IMR-90 (cell line): ENCODE results near the gene RPS6KA4. TPM values are rescaled to one million over a fixed set of nuclear protein-coding genes. Genes with fewer than 3 reads are reported as not detected.

Source experiments
- ATAC-seq: fragments of 200-7000 bp; cut with Tn5 transposase; 2 replicates; pipeline ENCODE4 v1.9.1; 2020; ENCODE audit warnings: low read depth, mild to moderate bottlenecking, moderate library complexity
- BruUV-seq: library from RNA; stranded (reverse); fragments of 400-500 nt; replicated peaks from 2 replicates; lab custom pipeline; 2021; lab: Mats Ljungman, UMichigan
- CTCF ChIA-PET: fragments of 300-600 bp; formaldehyde crosslinking; extraction: SDS; loops from one replicate; lab custom pipeline; 2021; ENCODE audit warnings: antibody characterized with exemption; lab: Yijun Ruan, JAX
- POLR2A ChIA-PET: fragments of 300-600 bp; sonication (Branson Sonifier 250); formaldehyde crosslinking; loops from one replicate; lab custom pipeline; 2022; ENCODE audit warnings: antibody characterized with exemption; ENCODE audit not compliant: unreplicated experiment; lab: Charles Lee
- DNase-seq: peaks from one replicate; pipeline ENCODE4 v3.0.0; 2013
- H2AFZ ChIP-seq: replicated peaks from 2 replicates; pipeline ENCODE3; 2013; ENCODE audit warnings: low read length, mild to moderate bottlenecking; ENCODE audit not compliant: poor library complexity
- H2AK5ac ChIP-seq: 2 replicates; pipeline ENCODE4 v1.6.1; 2013; ENCODE audit warnings: low read depth, low read length, inconsistent platforms
- H2AK9ac ChIP-seq: replicated peaks from 2 replicates; pipeline ENCODE3; 2013; ENCODE audit warnings: mild to moderate bottlenecking, low read depth, low read length, moderate library complexity; ENCODE audit not compliant: poor library complexity
- H2BK120ac ChIP-seq: 2 replicates; pipeline ENCODE4 v1.6.1; 2013; ENCODE audit warnings: low read depth, low read length, inconsistent platforms
- H2BK15ac ChIP-seq: 3 replicates; pipeline ENCODE4 v1.6.1; 2013; ENCODE audit warnings: low read depth, low read length, inconsistent platforms
- H2BK20ac ChIP-seq: 2 replicates; pipeline ENCODE4 v1.6.1; 2013; ENCODE audit warnings: low read depth, mild to moderate bottlenecking, inconsistent platforms, low read length, moderate library complexity
- H2BK5ac ChIP-seq: 2 replicates; pipeline ENCODE4 v1.6.1; 2013; ENCODE audit warnings: mild to moderate bottlenecking, low read depth, low read length, inconsistent platforms; ENCODE audit not compliant: poor library complexity, severe bottlenecking
- H3K14ac ChIP-seq: replicated peaks from 2 replicates; pipeline ENCODE4 v1.6.1; 2013; ENCODE audit warnings: low read depth, low read length, inconsistent platforms
- H3K18ac ChIP-seq: 2 replicates; pipeline ENCODE4 v1.6.1; 2013; ENCODE audit warnings: low read depth, low read length, control low read depth
- H3K23ac ChIP-seq: 2 replicates; pipeline ENCODE4 v1.6.1; 2013; ENCODE audit warnings: low read depth, low read length, inconsistent platforms
- H3K27ac ChIP-seq: 2 replicates; pipeline ENCODE4 v1.5.1; 2013; ENCODE audit warnings: mild to moderate bottlenecking, control low read depth, low read length; ENCODE audit not compliant: insufficient read depth
- H3K27me3 ChIP-seq: 2 replicates; pipeline ENCODE4 v1.6.1; 2013; ENCODE audit warnings: low read length; ENCODE audit not compliant: control insufficient read depth, insufficient read depth
- H3K36me3 ChIP-seq: 2 replicates; pipeline ENCODE4 v1.6.1; 2013; ENCODE audit warnings: low read length, mixed read lengths; ENCODE audit not compliant: control insufficient read depth, insufficient read depth
- H3K4ac ChIP-seq: 2 replicates; pipeline ENCODE4 v1.6.1; 2013; ENCODE audit warnings: low read depth, low read length, inconsistent platforms
- H3K4me1 ChIP-seq: 2 replicates; pipeline ENCODE4 v1.6.1; 2013; ENCODE audit warnings: low read length, mixed read lengths; ENCODE audit not compliant: control insufficient read depth, insufficient read depth
- H3K4me2 ChIP-seq: 2 replicates; pipeline ENCODE4 v1.6.1; 2013; ENCODE audit warnings: low read depth, mild to moderate bottlenecking, control low read depth, low read length, moderate library complexity
- H3K4me3 ChIP-seq: 2 replicates; pipeline ENCODE4 v1.5.1; 2013; ENCODE audit warnings: low read depth, mild to moderate bottlenecking, control low read depth, low read length, moderate library complexity; ENCODE audit not compliant: insufficient read depth
- H3K56ac ChIP-seq: 2 replicates; pipeline ENCODE4 v1.6.1; 2013; ENCODE audit warnings: low read length, inconsistent platforms; ENCODE audit not compliant: insufficient read depth; ENCODE audit errors: extremely low read depth
- H3K79me1 ChIP-seq, 2 experiments: 2 replicates each; pipeline ENCODE4 v1.6.1; 2013; ENCODE audit warnings: low read length in 2 of 2, inconsistent platforms in 1 of 2, low read depth in 1 of 2
- H3K9ac ChIP-seq: 2 replicates; pipeline ENCODE4 v1.6.1; 2013; ENCODE audit warnings: low read depth, low read length, control low read depth
- H3K9me1 ChIP-seq: 2 replicates; pipeline ENCODE4 v1.6.1; 2013; ENCODE audit warnings: low read length, inconsistent platforms; ENCODE audit not compliant: insufficient read depth
- H3K9me3 ChIP-seq: 2 replicates; pipeline ENCODE4 v1.6.1; 2013; ENCODE audit warnings: low read length; ENCODE audit not compliant: control insufficient read depth, insufficient read depth
- H4K20me1 ChIP-seq: 2 replicates; pipeline ENCODE4 v1.6.1; 2013; ENCODE audit warnings: low read length, inconsistent platforms; ENCODE audit not compliant: insufficient read depth
- H4K5ac ChIP-seq: 2 replicates; pipeline ENCODE4 v1.6.1; 2013; ENCODE audit warnings: mild to moderate bottlenecking, low read depth, low read length, control low read depth
- H4K8ac ChIP-seq, 2 experiments: 2 replicates each; pipeline ENCODE4 v1.6.1; 2013; ENCODE audit warnings: low read depth in 2 of 2, low read length in 2 of 2, control low read depth in 1 of 2, inconsistent platforms in 1 of 2
- H4K91ac ChIP-seq: 2 replicates; pipeline ENCODE4 v1.6.1; 2013; ENCODE audit warnings: low read depth, low read length, inconsistent platforms; ENCODE audit not compliant: insufficient read depth
- BHLHE40 ChIP-seq: fragments of 150-350 bp; IDR thresholded peaks from 2 replicates; pipeline ENCODE4 v1.6.1; 2016; ENCODE audit warnings: mild to moderate bottlenecking, low read depth, low read length
- CEBPB ChIP-seq: IDR thresholded peaks from 2 replicates; pipeline ENCODE4 v1.6.1; 2012; ENCODE audit warnings: low read depth, low read length, improper control_type of control experiment
- CHD1 ChIP-seq: IDR thresholded peaks from 2 replicates; pipeline ENCODE4 v1.6.1; 2012; ENCODE audit warnings: low read depth, low read length, improper control_type of control experiment
- ELK1 ChIP-seq: fragments of 150-350 bp; IDR thresholded peaks from 2 replicates; pipeline ENCODE4 v1.6.1; 2016; ENCODE audit warnings: low read depth, mild to moderate bottlenecking, low read length, moderate library complexity, borderline replicate concordance
- FOS ChIP-seq: fragments of 150-350 bp; IDR thresholded peaks from 2 replicates; pipeline ENCODE4 v1.6.1; 2016; ENCODE audit warnings: low read depth, low read length
- MAFK ChIP-seq: IDR thresholded peaks from 2 replicates; pipeline ENCODE4 v1.6.1; 2012; ENCODE audit warnings: low read depth, low read length, improper control_type of control experiment
- MAZ ChIP-seq: IDR thresholded peaks from 2 replicates; pipeline ENCODE4 v1.6.1; 2012; ENCODE audit warnings: low read depth, mild to moderate bottlenecking, low read length, improper control_type of control experiment, moderate library complexity, borderline replicate concordance
- MXI1 ChIP-seq: IDR thresholded peaks from 2 replicates; pipeline ENCODE4 v1.6.1; 2012; ENCODE audit warnings: low read depth, mild to moderate bottlenecking, low read length, moderate library complexity, borderline replicate concordance
- NFE2L2 ChIP-seq: fragments of 150-350 bp; IDR thresholded peaks from 2 replicates; pipeline ENCODE4 v1.6.1; 2016; ENCODE audit warnings: low read depth, mild to moderate bottlenecking, low read length
- POLR2A ChIP-seq: IDR thresholded peaks from 2 replicates; pipeline ENCODE4 v1.6.1; 2012; ENCODE audit warnings: mild to moderate bottlenecking, low read depth, low read length
- RAD21 ChIP-seq: IDR thresholded peaks from 2 replicates; pipeline ENCODE4 v1.6.1; 2012; ENCODE audit warnings: low read length, improper control_type of control experiment
- RCOR1 ChIP-seq: IDR thresholded peaks from 2 replicates; pipeline ENCODE4 v1.6.1; 2012; ENCODE audit warnings: mild to moderate bottlenecking, low read length, improper control_type of control experiment; ENCODE audit not compliant: insufficient replicate concordance
- RFX5 ChIP-seq: IDR thresholded peaks from 2 replicates; pipeline ENCODE4 v1.8.0; 2012; ENCODE audit warnings: low read depth, mild to moderate bottlenecking, low read length, moderate library complexity
- SMC3 ChIP-seq: fragments of 150-350 bp; IDR thresholded peaks from 2 replicates; pipeline ENCODE4 v1.6.1; 2016; ENCODE audit warnings: low read depth, mild to moderate bottlenecking, antibody characterized with exemption, low read length, moderate library complexity
- WGBS, 2 experiments: methylation state at CpG; one replicate each; pipeline versions ENCODE4 v1.1.5 to v1.1.7; 2013; ENCODE audit warnings: missing lambda C conversion rate in 2 of 2; ENCODE audit not compliant: insufficient read length in 1 of 2; ENCODE audit errors: extremely low coverage in 2 of 2; 5-methylcytosine and 5-hydroxymethylcytosine counted together
- dilution Hi-C: fragments of 300-500 bp; cut with HindIII; formaldehyde crosslinking; loops from one replicate; pipeline ENCODE4 v1.14.3; 2018; ENCODE audit warnings: low sequenced_read_pairs; ENCODE audit not compliant: unreplicated experiment
- in situ Hi-C: fragments of 300-500 bp; cut with MboI; formaldehyde crosslinking; loops from 3 replicates; pipeline ENCODE4 v1.14.3; 2019; ENCODE audit warnings: low sequenced_read_pairs, inconsistent platforms, mixed read lengths
- intact Hi-C: fragments of 100-400 bp; cut with micrococcal nuclease; formaldehyde crosslinking; loops from 2 replicates; pipeline ENCODE4 v1.10.0; 2022
- polyA plus RNA-seq, 3 experiments: library from polyadenylated mRNA; depleted of rRNA; stranded (reverse); fragments of >200 nt; gene quantifications; 2 replicates each; pipeline ENCODE4 v1.2.3, GENCODE V29; 2012; ENCODE audit warnings: low replicate concordance in 1 of 3
- total RNA-seq: library from RNA; depleted of rRNA; stranded (reverse); fragments of >200 nt; gene quantifications from 2 replicates; pipeline ENCODE4 v1.2.3, GENCODE V29; 2012
- TF ChIP-seq, protein P1 (sequence below): conservative IDR thresholded peaks from 2 replicates; pipeline ENCODE4 v1.5.1; 2012; ENCODE audit warnings: mild to moderate bottlenecking, low read depth, low read length, improper control_type of control experiment

Gene RPS6KA4
- total and polyA plus RNA-seq, 2 of the 4 experiments (the other 2 are of a cell fraction) = 38.8 to 52.9 TPM

GRCh38 chr11:64352995-64353714 is 5.8 kb upstream of the RPS6KA4 start:
- peaks cover 0 to 11% of the 10 kb centered on the region in 2 experiments; a peak in 3 of 4 replicates for H3K79me1 ChIP-seq
- H3K14ac ChIP-seq = no peak overlapping the region
- CTCF ChIA-PET = interaction anchor here (0.6 to 1.1 kb wide), 2 partner anchors 52 to 335 kb away, joined by 3 read pairs; partner anchors contain the start of gene CATSPERZ
- H3K4me3 ChIP-seq = no peak overlapping the region
- BruUV-seq = no TSS peak
- no peak overlapping the region for H3K56ac ChIP-seq
- H3K27me3 ChIP-seq = no peaks in the 10 kb centered on the region
- 82% methylated on average over 23 of the region's 34 CpGs; no CpG with 5 or more reads in 1 of the 2 experiments for WGBS, 2 experiments
- no peak overlapping the region for H4K8ac ChIP-seq
- peaks cover 14% of the 10 kb centered on the region for H3K4me1 ChIP-seq
- H3K27ac ChIP-seq = no peak overlapping the region
- no peak overlapping the region for H4K5ac ChIP-seq
- no peak overlapping the region for H3K4me2 ChIP-seq
- H2AFZ ChIP-seq = no peak overlapping the region
- no peaks in the 10 kb centered on the region for H3K36me3 ChIP-seq
- DNase-seq (no peak), ATAC-seq (no peak)
- in situ Hi-C loops (no loop called here), intact Hi-C loops (no loop called here), dilution Hi-C loops (no loop called here)
- H4K91ac ChIP-seq = no peak overlapping the region
- H2BK20ac ChIP-seq = no peak overlapping the region
- no peak overlapping the region for H3K4ac ChIP-seq
- no peak overlapping the region for H2AK9ac ChIP-seq
- H3K23ac ChIP-seq = no peak overlapping the region
- no peak overlapping the region for H2BK5ac ChIP-seq
- H2BK15ac ChIP-seq = no peak overlapping the region
- H4K20me1 ChIP-seq = no peaks in the 10 kb centered on the region
- POLR2A ChIA-PET = no interaction called here
- H2BK120ac ChIP-seq = no peak overlapping the region
- H3K9me1 ChIP-seq = peaks cover 9% of the 10 kb centered on the region; the same call in 1 of the 2 replicates
- no peak overlapping the region for H3K9ac ChIP-seq
- H2AK5ac ChIP-seq = no peak overlapping the region
- H3K9me3 ChIP-seq = no peaks in the 10 kb centered on the region
- no peak overlapping the region for H3K18ac ChIP-seq
- TF ChIP-seq CHD1 (no peak), BHLHE40 (no peak), MXI1 (no peak), SMC3 (no peak), RCOR1 (no peak), POLR2A (no peak), RFX5 (no peak), MAZ (no peak), NFE2L2 (no peak), MAFK (no peak), CEBPB (no peak), RAD21 (no peak), ELK1 (no peak), FOS (no peak)
- TF ChIP-seq, protein P1, sequence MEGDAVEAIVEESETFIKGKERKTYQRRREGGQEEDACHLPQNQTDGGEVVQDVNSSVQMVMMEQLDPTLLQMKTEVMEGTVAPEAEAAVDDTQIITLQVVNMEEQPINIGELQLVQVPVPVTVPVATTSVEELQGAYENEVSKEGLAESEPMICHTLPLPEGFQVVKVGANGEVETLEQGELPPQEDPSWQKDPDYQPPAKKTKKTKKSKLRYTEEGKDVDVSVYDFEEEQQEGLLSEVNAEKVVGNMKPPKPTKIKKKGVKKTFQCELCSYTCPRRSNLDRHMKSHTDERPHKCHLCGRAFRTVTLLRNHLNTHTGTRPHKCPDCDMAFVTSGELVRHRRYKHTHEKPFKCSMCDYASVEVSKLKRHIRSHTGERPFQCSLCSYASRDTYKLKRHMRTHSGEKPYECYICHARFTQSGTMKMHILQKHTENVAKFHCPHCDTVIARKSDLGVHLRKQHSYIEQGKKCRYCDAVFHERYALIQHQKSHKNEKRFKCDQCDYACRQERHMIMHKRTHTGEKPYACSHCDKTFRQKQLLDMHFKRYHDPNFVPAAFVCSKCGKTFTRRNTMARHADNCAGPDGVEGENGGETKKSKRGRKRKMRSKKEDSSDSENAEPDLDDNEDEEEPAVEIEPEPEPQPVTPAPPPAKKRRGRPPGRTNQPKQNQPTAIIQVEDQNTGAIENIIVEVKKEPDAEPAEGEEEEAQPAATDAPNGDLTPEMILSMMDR = no peak
